Right lobe of liver (tissue), 4 donors: ENCODE data around the gene CPSF6.

Experiments used
- POLR2A ChIP-seq: fragments of 450-650 bp; IDR thresholded peaks from one replicate; pipeline ENCODE4 v1.6.1; 2017; ENCODE audit warnings: antibody characterized with exemption, mild to moderate bottlenecking
- TF ChIP-seq, protein P1 (sequence below), 4 donors: fragments of 200-600 bp in 3 of 4; fragments of 450-650 bp in 1 of 4; IDR thresholded peaks; one replicate each; pipeline versions ENCODE4 v1.5.1 to v1.8.0; 2016 to 2022; ENCODE audit warnings: antibody characterized with exemption in 4 of 4, mild to moderate bottlenecking in 2 of 4
- donor health status: DM: no; HTN: no; CAD: no.
- donor health status: DM: no; HTN: no; CAD: no.
- donor health status: DM: no; HTN: yes; CAD: no.

- TF ChIP-seq, protein P1, sequence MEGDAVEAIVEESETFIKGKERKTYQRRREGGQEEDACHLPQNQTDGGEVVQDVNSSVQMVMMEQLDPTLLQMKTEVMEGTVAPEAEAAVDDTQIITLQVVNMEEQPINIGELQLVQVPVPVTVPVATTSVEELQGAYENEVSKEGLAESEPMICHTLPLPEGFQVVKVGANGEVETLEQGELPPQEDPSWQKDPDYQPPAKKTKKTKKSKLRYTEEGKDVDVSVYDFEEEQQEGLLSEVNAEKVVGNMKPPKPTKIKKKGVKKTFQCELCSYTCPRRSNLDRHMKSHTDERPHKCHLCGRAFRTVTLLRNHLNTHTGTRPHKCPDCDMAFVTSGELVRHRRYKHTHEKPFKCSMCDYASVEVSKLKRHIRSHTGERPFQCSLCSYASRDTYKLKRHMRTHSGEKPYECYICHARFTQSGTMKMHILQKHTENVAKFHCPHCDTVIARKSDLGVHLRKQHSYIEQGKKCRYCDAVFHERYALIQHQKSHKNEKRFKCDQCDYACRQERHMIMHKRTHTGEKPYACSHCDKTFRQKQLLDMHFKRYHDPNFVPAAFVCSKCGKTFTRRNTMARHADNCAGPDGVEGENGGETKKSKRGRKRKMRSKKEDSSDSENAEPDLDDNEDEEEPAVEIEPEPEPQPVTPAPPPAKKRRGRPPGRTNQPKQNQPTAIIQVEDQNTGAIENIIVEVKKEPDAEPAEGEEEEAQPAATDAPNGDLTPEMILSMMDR (IDR thresholded peaks at IDR 0.05): no peak
- TF ChIP-seq POLR2A: no peak
Measured at GRCh38 chr12:69272511-69272910, 33.1 kb downstream of the CPSF6 start.
